ENCODE measurements around the gene RFPL3.

RFPL3 gene

GRCh38 chr22:32328306-32329201 lies 29.1 kb upstream of the RFPL3 start:
- TF ChIP-seq REST (IDR thresholded peaks at IDR 0.05; ENCODE audit: insufficient read depth in 1 of 2, low read depth in 2 of 2, low read length in 2 of 2) = no peak
- TF ChIP-seq FOXP2 (optimal IDR thresholded peaks at IDR 0.05; ENCODE audit: borderline replicate concordance, extremely low read depth, extremely low read length, insufficient read depth) = no peak
- no peak for TF ChIP-seq SIN3A (IDR thresholded peaks at IDR 0.05; ENCODE audit: borderline replicate concordance, insufficient read depth, low read length)
- TF ChIP-seq TAF1 (IDR thresholded peaks at IDR 0.05; ENCODE audit: borderline replicate concordance, insufficient read depth, low read length) = no peak
- no peak for TF ChIP-seq POLR2AphosphoS5 (IDR thresholded peaks at IDR 0.05; ENCODE audit: low read depth, low read length)

DNA sequence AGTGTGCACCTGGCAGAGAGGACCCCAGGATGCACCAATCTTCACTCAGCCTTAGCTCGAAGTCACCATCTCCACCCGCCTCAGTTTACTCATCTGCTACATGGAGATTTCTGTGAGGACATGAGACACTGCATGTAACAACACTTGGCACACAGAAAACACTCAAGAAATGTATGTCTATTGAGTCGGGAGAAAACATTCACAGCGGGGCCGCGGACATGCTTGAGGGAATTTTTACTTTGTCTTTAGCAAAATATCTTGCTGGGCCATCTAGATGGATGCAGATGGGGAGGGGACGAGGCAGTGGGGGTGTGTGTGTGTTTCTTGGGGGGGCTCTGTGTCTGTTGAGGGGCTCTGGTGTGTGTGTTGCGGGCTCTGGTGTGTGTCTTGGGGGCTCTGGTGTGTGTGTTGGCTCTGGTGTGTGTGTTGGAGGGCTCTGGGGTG lies 28.4 kb upstream of the RFPL3 start:
- TF ChIP-seq FOXP2 (optimal IDR thresholded peaks at IDR 0.05; ENCODE audit: borderline replicate concordance, extremely low read depth, extremely low read length, insufficient read depth) (no peak), SIN3A (IDR thresholded peaks at IDR 0.05; ENCODE audit: borderline replicate concordance, insufficient read depth, low read length) (no peak), POLR2AphosphoS5 (IDR thresholded peaks at IDR 0.05; ENCODE audit: low read depth, low read length) (no peak), REST (IDR thresholded peaks at IDR 0.05; ENCODE audit: insufficient read depth in 1 of 2, low read depth in 2 of 2, low read length in 2 of 2) (no peak), TAF1 (IDR thresholded peaks at IDR 0.05; ENCODE audit: borderline replicate concordance, insufficient read depth, low read length) (no peak)

DNA sequence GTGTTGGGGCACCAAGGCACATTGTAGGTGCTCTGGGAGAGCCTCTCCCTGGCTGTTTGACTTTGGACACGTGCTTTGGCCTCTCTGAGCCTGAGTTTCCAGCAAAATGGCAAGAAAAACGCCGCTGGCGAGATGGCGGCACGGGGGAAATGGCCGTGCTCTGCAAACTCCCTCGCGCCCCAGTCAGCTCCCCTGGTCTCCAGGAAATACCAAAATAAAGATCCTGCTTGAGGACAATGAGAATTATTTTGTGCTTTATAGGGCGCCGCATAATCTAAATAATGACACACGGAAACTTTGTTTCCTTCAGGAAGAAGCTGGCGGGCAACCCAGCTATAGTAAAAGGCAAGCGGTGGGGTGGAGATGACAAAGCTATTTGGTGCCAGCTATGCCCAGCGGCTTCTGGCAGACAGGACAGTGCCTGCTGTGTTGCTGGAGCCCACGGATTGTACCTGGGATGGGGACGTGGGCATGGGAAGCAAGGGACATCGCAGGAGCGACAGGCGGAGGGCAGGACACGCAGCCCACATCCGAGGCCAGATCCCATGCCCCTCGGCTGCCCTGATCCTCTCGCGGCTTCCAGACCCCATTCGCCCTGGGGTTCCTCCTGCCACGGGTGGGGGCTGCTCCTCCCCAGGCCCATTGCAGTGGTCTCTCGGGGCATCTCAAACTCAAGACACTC lies 26.3 kb upstream of the RFPL3 start:
- no peak for TF ChIP-seq SIN3A (IDR thresholded peaks at IDR 0.05; ENCODE audit: borderline replicate concordance, insufficient read depth, low read length)
- TF ChIP-seq REST (IDR thresholded peaks at IDR 0.05; ENCODE audit: insufficient read depth in 1 of 2, low read depth in 2 of 2, low read length in 2 of 2) = no peak
- no peak for TF ChIP-seq POLR2AphosphoS5 (IDR thresholded peaks at IDR 0.05; ENCODE audit: low read depth, low read length)
- no peak for TF ChIP-seq FOXP2 (optimal IDR thresholded peaks at IDR 0.05; ENCODE audit: borderline replicate concordance, extremely low read depth, extremely low read length, insufficient read depth)
- TF ChIP-seq TAF1 (IDR thresholded peaks at IDR 0.05; ENCODE audit: borderline replicate concordance, insufficient read depth, low read length) = no peak

GRCh38 chr22:32331918-32332725 lies 25.5 kb upstream of the RFPL3 start:
- TF ChIP-seq REST (IDR thresholded peaks at IDR 0.05; ENCODE audit: insufficient read depth in 1 of 2, low read depth in 2 of 2, low read length in 2 of 2) = no peak
- no peak for TF ChIP-seq POLR2AphosphoS5 (IDR thresholded peaks at IDR 0.05; ENCODE audit: low read depth, low read length)
- no peak for TF ChIP-seq SIN3A (IDR thresholded peaks at IDR 0.05; ENCODE audit: borderline replicate concordance, insufficient read depth, low read length)
- TF ChIP-seq TAF1 (IDR thresholded peaks at IDR 0.05; ENCODE audit: borderline replicate concordance, insufficient read depth, low read length) = no peak
- no peak for TF ChIP-seq FOXP2 (optimal IDR thresholded peaks at IDR 0.05; ENCODE audit: borderline replicate concordance, extremely low read depth, extremely low read length, insufficient read depth)

All from PFSK-1 (cell line).